GM23338 (cell line): Measurements from ENCODE around the gene ESRP2. TPM values are rescaled to one million over a fixed set of nuclear protein-coding genes. Genes with fewer than 3 reads are reported as not detected.

Experiments used
- ATAC-seq: fragments of 200-7000 bp; cut with Tn5 transposase; 3 replicates; pipeline ENCODE4 v1.9.1; 2020
- DNase-seq: peaks from one replicate; pipeline ENCODE4 v3.0.0-alpha.2; 2015; ENCODE audit warnings: low spot score
- H2AFZ ChIP-seq: fragments of 200-600 bp; sonication (generic); 2 replicates; pipeline ENCODE4 v1.8.0; 2016; ENCODE audit warnings: antibody characterized with exemption, mild to moderate bottlenecking, moderate library complexity
- H3F3A ChIP-seq: fragments of 200-600 bp; sonication (generic); replicated peaks from 2 replicates; pipeline ENCODE4 v1.8.0; 2017; ENCODE audit warnings: antibody characterized with exemption, mixed run types, low read depth
- H3K27ac ChIP-seq: fragments of 200-600 bp; sonication (generic); 2 replicates; pipeline ENCODE4 v1.6.1; 2016; ENCODE audit warnings: low read depth
- H3K27me3 ChIP-seq: fragments of 200-600 bp; sonication (generic); 2 replicates; pipeline ENCODE4 v1.8.0; 2016; ENCODE audit warnings: mild to moderate bottlenecking, mixed run types, moderate library complexity; ENCODE audit not compliant: insufficient read depth
- H3K36me3 ChIP-seq: fragments of 200-600 bp; sonication (generic); 2 replicates; pipeline ENCODE4 v1.8.0; 2016; ENCODE audit warnings: mild to moderate bottlenecking; ENCODE audit not compliant: insufficient read depth
- H3K4me1 ChIP-seq: fragments of 200-600 bp; sonication (generic); 2 replicates; pipeline ENCODE4 v1.8.0; 2016; ENCODE audit warnings: mild to moderate bottlenecking, moderate library complexity; ENCODE audit not compliant: insufficient read depth
- H3K4me2 ChIP-seq: fragments of 200-600 bp; sonication (generic); 2 replicates; pipeline ENCODE4 v1.7.1; 2017; ENCODE audit warnings: mixed run types
- H3K4me3 ChIP-seq: fragments of 200-600 bp; sonication (generic); 2 replicates; pipeline ENCODE4 v1.6.1; 2016; ENCODE audit warnings: mixed run types
- H3K79me2 ChIP-seq: fragments of 200-600 bp; sonication (generic); replicated peaks from 2 replicates; pipeline ENCODE4 v1.8.0; 2017; ENCODE audit warnings: mild to moderate bottlenecking; ENCODE audit not compliant: insufficient read depth
- H3K9me2 ChIP-seq: fragments of 200-600 bp; sonication (generic); 2 replicates; pipeline ENCODE4 v1.8.0; 2017; ENCODE audit not compliant: insufficient read depth
- H4K20me1 ChIP-seq: fragments of 200-600 bp; sonication (generic); replicated peaks from 2 replicates; pipeline ENCODE4 v1.8.0; 2017; ENCODE audit warnings: mild to moderate bottlenecking; ENCODE audit not compliant: insufficient read depth
- H3K27ac Mint-ChIP-seq: 2 replicates; pipeline ENCODE4 v1.8.0; 2020; ENCODE audit warnings: inconsistent platforms, mild to moderate bottlenecking, moderate library complexity, mixed read lengths
- H3K27me3 Mint-ChIP-seq: 3 replicates; pipeline ENCODE4 v1.8.0; 2022; ENCODE audit warnings: low read depth, mild to moderate bottlenecking, moderate library complexity, mixed read lengths, inconsistent platforms; ENCODE audit not compliant: insufficient read depth, poor library complexity
- H3K36me3 Mint-ChIP-seq: 3 replicates; pipeline ENCODE4 v1.8.0; 2021; ENCODE audit warnings: low read depth, mild to moderate bottlenecking, inconsistent platforms, moderate library complexity, mixed read lengths
- H3K4me1 Mint-ChIP-seq: 3 replicates; pipeline ENCODE4 v1.8.0; 2020; ENCODE audit warnings: mild to moderate bottlenecking, inconsistent platforms, mixed read lengths
- H3K4me3 Mint-ChIP-seq: 3 replicates; pipeline ENCODE4 v1.8.0; 2021; ENCODE audit warnings: moderate library complexity, mild to moderate bottlenecking, inconsistent platforms, mixed read lengths
- H3K9me3 Mint-ChIP-seq: 3 replicates; pipeline ENCODE4 v1.8.0; 2020; ENCODE audit warnings: moderate library complexity, mild to moderate bottlenecking, inconsistent platforms, mixed read lengths
- EZH2 ChIP-seq: fragments of 200-600 bp; sonication (generic); IDR thresholded peaks from one replicate; pipeline ENCODE4 v1.8.0; 2017; ENCODE audit warnings: antibody characterized with exemption, mild to moderate bottlenecking, low read depth; ENCODE audit not compliant: unreplicated experiment
- JUNB ChIP-seq: IDR thresholded peaks from one replicate; pipeline ENCODE4 v1.6.1; 2016; ENCODE audit warnings: antibody characterized with exemption; ENCODE audit not compliant: unreplicated experiment
- NANOG ChIP-seq: IDR thresholded peaks from 2 replicates; pipeline ENCODE4 v1.6.1; 2016; ENCODE audit warnings: antibody characterized with exemption, borderline replicate concordance
- POLR2AphosphoS5 ChIP-seq: IDR thresholded peaks from 2 replicates; pipeline ENCODE4 v1.6.1; 2016; ENCODE audit warnings: antibody characterized with exemption, low read depth
- STAT1 ChIP-seq: IDR thresholded peaks from one replicate; pipeline ENCODE4 v1.6.1; 2016; ENCODE audit warnings: antibody characterized with exemption; ENCODE audit not compliant: unreplicated experiment
- ZNF114 ChIP-seq: fragments of 250-450 bp; sonication (Bioruptor Pico); IDR thresholded peaks from 2 replicates; pipeline ENCODE4 v1.5.0; 2020; ENCODE audit warnings: mild to moderate bottlenecking, moderate library complexity
- ZNF331 ChIP-seq: fragments of 250-450 bp; sonication (Bioruptor Pico); IDR thresholded peaks from 2 replicates; pipeline ENCODE4 v1.5.0; 2020; ENCODE audit warnings: low read depth, mild to moderate bottlenecking, moderate library complexity
- polyA plus RNA-seq: library from polyadenylated mRNA; unstranded; fragments of >200 nt; fragmentation: Nextera tagmentation; extraction: Ambion mirVana; gene quantifications from 2 replicates; pipeline ENCODE4 v1.2.1, GENCODE V29; 2016
- total RNA-seq: library from RNA; depleted of rRNA; stranded (reverse); fragments of >200 nt; shearing (Covaris generic); gene quantifications from 2 replicates; pipeline ENCODE4 v1.2.3, GENCODE V29; 2014
- TF ChIP-seq, protein P1 (sequence below): fragments of 250-450 bp; sonication (Bioruptor Pico); IDR thresholded peaks from 2 replicates; pipeline ENCODE4 v1.5.0; 2020; ENCODE audit warnings: mild to moderate bottlenecking, moderate library complexity

Gene ESRP2
- total and polyA plus RNA-seq, 2 experiments from 2014 or later, result 16.2 to 44.0 TPM

DNA sequence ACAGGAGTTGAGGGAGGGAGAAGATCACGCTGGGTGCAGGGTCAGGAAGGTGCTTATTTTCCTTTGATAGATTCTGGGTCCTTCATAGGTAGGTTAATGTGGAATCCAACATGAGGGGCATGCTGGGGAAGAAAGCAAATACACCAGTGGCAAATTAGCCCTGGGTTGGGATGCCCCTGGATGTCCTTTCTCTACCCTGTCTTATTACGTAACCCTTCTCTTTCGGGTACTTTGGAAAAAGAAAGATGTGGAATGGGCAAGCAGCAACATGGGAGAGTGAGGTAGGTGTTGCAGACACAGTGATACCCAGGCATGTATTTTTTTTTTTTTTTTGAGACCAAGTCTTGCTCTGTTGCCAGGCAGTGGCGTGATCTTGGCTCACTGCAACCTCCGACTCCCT lies 37.5 kb upstream of the ESRP2 start (continued):
- TF ChIP-seq, protein P1, sequence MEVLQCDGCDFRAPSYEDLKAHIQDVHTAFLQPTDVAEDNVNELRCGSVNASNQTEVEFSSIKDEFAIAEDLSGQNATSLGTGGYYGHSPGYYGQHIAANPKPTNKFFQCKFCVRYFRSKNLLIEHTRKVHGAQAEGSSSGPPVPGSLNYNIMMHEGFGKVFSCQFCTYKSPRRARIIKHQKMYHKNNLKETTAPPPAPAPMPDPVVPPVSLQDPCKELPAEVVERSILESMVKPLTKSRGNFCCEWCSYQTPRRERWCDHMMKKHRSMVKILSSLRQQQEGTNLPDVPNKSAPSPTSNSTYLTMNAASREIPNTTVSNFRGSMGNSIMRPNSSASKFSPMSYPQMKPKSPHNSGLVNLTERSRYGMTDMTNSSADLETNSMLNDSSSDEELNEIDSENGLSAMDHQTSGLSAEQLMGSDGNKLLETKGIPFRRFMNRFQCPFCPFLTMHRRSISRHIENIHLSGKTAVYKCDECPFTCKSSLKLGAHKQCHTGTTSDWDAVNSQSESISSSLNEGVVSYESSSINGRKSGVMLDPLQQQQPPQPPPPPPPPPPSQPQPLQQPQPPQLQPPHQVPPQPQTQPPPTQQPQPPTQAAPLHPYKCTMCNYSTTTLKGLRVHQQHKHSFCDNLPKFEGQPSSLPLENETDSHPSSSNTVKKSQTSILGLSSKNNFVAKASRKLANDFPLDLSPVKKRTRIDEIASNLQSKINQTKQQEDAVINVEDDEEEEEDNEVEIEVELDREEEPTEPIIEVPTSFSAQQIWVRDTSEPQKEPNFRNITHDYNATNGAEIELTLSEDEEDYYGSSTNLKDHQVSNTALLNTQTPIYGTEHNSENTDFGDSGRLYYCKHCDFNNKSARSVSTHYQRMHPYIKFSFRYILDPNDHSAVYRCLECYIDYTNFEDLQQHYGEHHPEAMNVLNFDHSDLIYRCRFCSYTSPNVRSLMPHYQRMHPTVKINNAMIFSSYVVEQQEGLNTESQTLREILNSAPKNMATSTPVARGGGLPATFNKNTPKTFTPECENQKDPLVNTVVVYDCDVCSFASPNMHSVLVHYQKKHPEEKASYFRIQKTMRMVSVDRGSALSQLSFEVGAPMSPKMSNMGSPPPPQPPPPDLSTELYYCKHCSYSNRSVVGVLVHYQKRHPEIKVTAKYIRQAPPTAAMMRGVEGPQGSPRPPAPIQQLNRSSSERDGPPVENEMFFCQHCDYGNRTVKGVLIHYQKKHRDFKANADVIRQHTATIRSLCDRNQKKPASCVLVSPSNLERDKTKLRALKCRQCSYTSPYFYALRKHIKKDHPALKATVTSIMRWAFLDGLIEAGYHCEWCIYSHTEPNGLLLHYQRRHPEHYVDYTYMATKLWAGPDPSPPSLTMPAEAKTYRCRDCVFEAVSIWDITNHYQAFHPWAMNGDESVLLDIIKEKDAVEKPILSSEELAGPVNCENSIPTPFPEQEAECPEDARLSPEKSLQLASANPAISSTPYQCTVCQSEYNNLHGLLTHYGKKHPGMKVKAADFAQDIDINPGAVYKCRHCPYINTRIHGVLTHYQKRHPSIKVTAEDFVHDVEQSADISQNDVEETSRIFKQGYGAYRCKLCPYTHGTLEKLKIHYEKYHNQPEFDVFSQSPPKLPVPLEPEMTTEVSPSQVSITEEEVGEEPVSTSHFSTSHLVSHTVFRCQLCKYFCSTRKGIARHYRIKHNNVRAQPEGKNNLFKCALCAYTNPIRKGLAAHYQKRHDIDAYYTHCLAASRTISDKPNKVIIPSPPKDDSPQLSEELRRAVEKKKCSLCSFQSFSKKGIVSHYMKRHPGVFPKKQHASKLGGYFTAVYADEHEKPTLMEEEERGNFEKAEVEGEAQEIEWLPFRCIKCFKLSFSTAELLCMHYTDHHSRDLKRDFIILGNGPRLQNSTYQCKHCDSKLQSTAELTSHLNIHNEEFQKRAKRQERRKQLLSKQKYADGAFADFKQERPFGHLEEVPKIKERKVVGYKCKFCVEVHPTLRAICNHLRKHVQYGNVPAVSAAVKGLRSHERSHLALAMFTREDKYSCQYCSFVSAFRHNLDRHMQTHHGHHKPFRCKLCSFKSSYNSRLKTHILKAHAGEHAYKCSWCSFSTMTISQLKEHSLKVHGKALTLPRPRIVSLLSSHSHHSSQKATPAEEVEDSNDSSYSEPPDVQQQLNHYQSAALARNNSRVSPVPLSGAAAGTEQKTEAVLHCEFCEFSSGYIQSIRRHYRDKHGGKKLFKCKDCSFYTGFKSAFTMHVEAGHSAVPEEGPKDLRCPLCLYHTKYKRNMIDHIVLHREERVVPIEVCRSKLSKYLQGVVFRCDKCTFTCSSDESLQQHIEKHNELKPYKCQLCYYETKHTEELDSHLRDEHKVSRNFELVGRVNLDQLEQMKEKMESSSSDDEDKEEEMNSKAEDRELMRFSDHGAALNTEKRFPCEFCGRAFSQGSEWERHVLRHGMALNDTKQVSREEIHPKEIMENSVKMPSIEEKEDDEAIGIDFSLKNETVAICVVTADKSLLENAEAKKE, result no peak
- no peak for TF ChIP-seq STAT1
- TF ChIP-seq NANOG, result no peak
- no peak for TF ChIP-seq POLR2AphosphoS5
- no peak for TF ChIP-seq ZNF331 (CRISPR knock-in tag)

DNA sequence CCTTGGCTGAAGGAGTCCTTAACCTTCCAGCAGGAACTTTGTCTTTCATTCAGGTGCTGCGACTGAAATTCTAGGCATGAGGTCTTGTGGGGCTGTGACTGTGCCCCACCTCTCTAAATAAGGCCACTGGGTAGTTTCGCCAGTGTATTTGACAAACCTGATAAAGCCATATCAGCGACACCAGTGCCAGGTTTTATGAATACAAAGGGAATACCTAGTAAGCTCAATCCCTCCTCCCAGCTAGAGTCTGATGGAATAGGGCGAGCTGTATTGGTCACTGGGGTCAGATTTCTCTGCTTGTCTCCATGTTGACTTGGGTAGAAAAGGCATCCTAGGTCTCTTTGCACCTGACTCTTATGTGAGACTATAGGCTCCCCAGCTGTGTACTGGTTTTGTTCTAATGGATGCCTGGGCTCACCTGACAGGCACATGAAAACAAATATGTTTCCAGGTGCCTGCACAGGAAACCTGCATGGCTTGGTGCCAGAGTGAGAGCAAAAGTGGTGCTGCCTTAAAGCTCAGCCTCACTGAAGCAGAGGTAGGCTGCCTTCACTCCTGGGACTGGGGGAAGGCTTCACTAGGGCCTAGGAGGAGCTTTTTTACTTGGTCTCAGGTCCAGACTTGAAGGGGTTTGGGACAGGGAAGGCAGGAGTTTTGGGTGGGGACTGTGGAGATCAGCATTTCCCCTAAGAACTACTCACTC lies 36.7 kb upstream of the ESRP2 start:
- H4K20me1 ChIP-seq, result peaks cover 13% of the 10 kb centered on the region
- peaks cover 5% of the 10 kb centered on the region for H3K27me3 Mint-ChIP-seq
- H3K36me3 Mint-ChIP-seq, result peaks cover 24% of the 10 kb centered on the region
- H3K4me1 ChIP-seq, result peaks cover 15% of the 10 kb centered on the region
- H3K79me2 ChIP-seq, result peaks cover 52% of the 10 kb centered on the region
- DNase-seq (no peak), ATAC-seq (no peak; the same call in 2 of the 3 replicates)
- H3K4me3 Mint-ChIP-seq, result no peak overlapping the region
- H3K4me3 ChIP-seq, result no peak overlapping the region
- peaks cover 15% of the 10 kb centered on the region for H3K4me1 Mint-ChIP-seq
- H2AFZ ChIP-seq, result no peak overlapping the region
- H3K4me2 ChIP-seq, result no peak overlapping the region
- H3K9me3 Mint-ChIP-seq, result no peaks in the 10 kb centered on the region
- H3K9me2 ChIP-seq, result no peaks in the 10 kb centered on the region
- H3F3A ChIP-seq, result no peaks in the 10 kb centered on the region
- no peak overlapping the region for H3K27ac ChIP-seq
- peak overlapping the region; percentile 66 for H3K27ac Mint-ChIP-seq
- H3K36me3 ChIP-seq, result no peaks in the 10 kb centered on the region
- no peaks in the 10 kb centered on the region for H3K27me3 ChIP-seq
- no peak for TF ChIP-seq JUNB
- no peak for TF ChIP-seq ZNF331 (CRISPR knock-in tag)
- TF ChIP-seq EZH2, result no peak
- TF ChIP-seq, protein P1, result no peak
- no peak for TF ChIP-seq NANOG
- no peak for TF ChIP-seq ZNF114 (CRISPR knock-in tag)
- TF ChIP-seq STAT1, result no peak
- no peak for TF ChIP-seq POLR2AphosphoS5
